H9 (cell line): ENCODE results near the gene RRBP1. TPM values are rescaled to one million over a fixed set of nuclear protein-coding genes. Genes with fewer than 3 reads are reported as not detected.

Experiments used
- DNase-seq: peaks from one replicate; pipeline ENCODE4 v3.0.0-alpha.2; 2017
- H2AFZ ChIP-seq: one replicate; pipeline ENCODE4 v1.6.1; 2013; ENCODE audit warnings: mild to moderate bottlenecking, low read length, control low read depth, moderate library complexity
- H2AK5ac ChIP-seq: 2 replicates; pipeline ENCODE4 v1.6.1; 2013; ENCODE audit warnings: low read length, control low read depth, mixed read lengths; ENCODE audit not compliant: insufficient read length
- H2BK120ac ChIP-seq: one replicate; pipeline ENCODE4 v1.6.1; 2013; ENCODE audit warnings: low read depth, mild to moderate bottlenecking, low read length, control low read depth, inconsistent platforms; ENCODE audit not compliant: poor library complexity, severe bottlenecking
- H2BK12ac ChIP-seq: 2 replicates; pipeline ENCODE4 v1.6.1; 2013; ENCODE audit warnings: low read length, control low read depth, mixed read lengths, low read depth; ENCODE audit not compliant: insufficient read length
- H2BK15ac ChIP-seq: 2 replicates; pipeline ENCODE4 v1.6.1; 2013; ENCODE audit warnings: low read depth, low read length, control low read depth
- H2BK20ac ChIP-seq: one replicate; pipeline ENCODE4 v1.6.1; 2013; ENCODE audit warnings: low read depth, mild to moderate bottlenecking, low read length, control low read depth, inconsistent platforms; ENCODE audit not compliant: poor library complexity, severe bottlenecking
- H2BK5ac ChIP-seq: 2 replicates; pipeline ENCODE4 v1.6.1; 2013; ENCODE audit warnings: low read length, control low read depth, mixed read lengths; ENCODE audit not compliant: insufficient read length
- H3K14ac ChIP-seq: 2 replicates; pipeline ENCODE4 v1.6.1; 2013; ENCODE audit warnings: low read length, control low read depth; ENCODE audit not compliant: insufficient read depth
- H3K18ac ChIP-seq: 2 replicates; pipeline ENCODE4 v1.6.1; 2013; ENCODE audit warnings: low read depth, mild to moderate bottlenecking, mixed read lengths, low read length, control low read depth; ENCODE audit not compliant: insufficient read length
- H3K23ac ChIP-seq: 2 replicates; pipeline ENCODE4 v1.6.1; 2013; ENCODE audit warnings: low read length, control low read depth, mixed read lengths, low read depth; ENCODE audit not compliant: insufficient read length
- H3K23me2 ChIP-seq: 2 replicates; pipeline ENCODE4 v1.6.1; 2013; ENCODE audit warnings: low read depth, mild to moderate bottlenecking, mixed read lengths, low read length, control low read depth; ENCODE audit not compliant: insufficient read length, poor library complexity, severe bottlenecking
- H3K27ac ChIP-seq: 2 replicates; pipeline ENCODE4 v1.5.1; 2013; ENCODE audit warnings: low read length, control low read depth, mixed read lengths, low read depth; ENCODE audit not compliant: insufficient read length
- H3K27me3 ChIP-seq: 2 replicates; pipeline ENCODE4 v1.6.1; 2013; ENCODE audit warnings: low read length, control low read depth, inconsistent platforms; ENCODE audit not compliant: insufficient read depth
- H3K4ac ChIP-seq: 2 replicates; pipeline ENCODE4 v1.6.1; 2013; ENCODE audit warnings: low read depth, mild to moderate bottlenecking, control low read depth, inconsistent platforms, low read length, moderate library complexity
- H3K4me1 ChIP-seq: 2 replicates; pipeline ENCODE4 v1.6.1; 2013; ENCODE audit warnings: low read length, control low read depth, inconsistent platforms; ENCODE audit not compliant: insufficient read depth
- H3K4me2 ChIP-seq: 2 replicates; pipeline ENCODE4 v1.6.1; 2013; ENCODE audit warnings: low read length, control low read depth, mixed read lengths; ENCODE audit not compliant: insufficient read length, insufficient read depth
- H3K56ac ChIP-seq: 2 replicates; pipeline ENCODE4 v1.6.1; 2013; ENCODE audit warnings: low read depth, mild to moderate bottlenecking, mixed read lengths, low read length, control low read depth; ENCODE audit not compliant: insufficient read length
- H3K79me1 ChIP-seq: 2 replicates; pipeline ENCODE4 v1.6.1; 2013; ENCODE audit warnings: low read depth, mild to moderate bottlenecking, moderate library complexity, low read length, control low read depth, inconsistent platforms; ENCODE audit not compliant: insufficient read depth, poor library complexity, severe bottlenecking
- H3K79me2 ChIP-seq: 2 replicates; pipeline ENCODE4 v1.6.1; 2013; ENCODE audit warnings: low read length, control low read depth, inconsistent platforms; ENCODE audit not compliant: insufficient read depth
- H3K9ac ChIP-seq: 2 replicates; pipeline ENCODE4 v1.6.1; 2013; ENCODE audit warnings: low read length, control low read depth, mixed read lengths; ENCODE audit not compliant: insufficient read length; ENCODE audit errors: extremely low read depth
- H3K9me3 ChIP-seq: one replicate; pipeline ENCODE4 v1.6.1; 2013; ENCODE audit warnings: low read depth, low read length, inconsistent platforms; ENCODE audit not compliant: control insufficient read depth
- H3T11ph ChIP-seq: one replicate; pipeline ENCODE4 v1.6.1; 2013; ENCODE audit warnings: mild to moderate bottlenecking, low read length, control low read depth, inconsistent platforms
- H4K20me1 ChIP-seq: one replicate; pipeline ENCODE4 v1.6.1; 2013; ENCODE audit not compliant: control insufficient read depth, insufficient read length, insufficient read depth
- H4K5ac ChIP-seq: 2 replicates; pipeline ENCODE4 v1.6.1; 2013; ENCODE audit warnings: low read depth, mild to moderate bottlenecking, mixed read lengths, low read length, control low read depth; ENCODE audit not compliant: insufficient read length
- H4K8ac ChIP-seq: replicated peaks from 2 replicates; pipeline ENCODE4 v1.6.1; 2013; ENCODE audit warnings: low read length, control low read depth, mixed read lengths, low read depth; ENCODE audit not compliant: insufficient read length
- H4K91ac ChIP-seq: 2 replicates; pipeline ENCODE4 v1.6.1; 2013; ENCODE audit warnings: low read depth, mild to moderate bottlenecking, moderate library complexity, mixed read lengths, low read length, control low read depth; ENCODE audit not compliant: insufficient read length
- H3K27ac Mint-ChIP-seq, 3 experiments: 2 replicates in 2 of 3; 3 replicates in 1 of 3; pipeline ENCODE4 v1.8.0; 2020 to 2021; ENCODE audit warnings: mixed read lengths in 3 of 3, mild to moderate bottlenecking in 1 of 3, moderate library complexity in 1 of 3
- H3K27me3 Mint-ChIP-seq: 2 replicates; pipeline ENCODE4 v1.8.0; 2021; ENCODE audit warnings: low read depth, mild to moderate bottlenecking, moderate library complexity, mixed read lengths
- H3K36me3 Mint-ChIP-seq, 3 experiments: 2 replicates in 2 of 3; 3 replicates in 1 of 3; pipeline ENCODE4 v1.8.0; 2020 to 2021; ENCODE audit warnings: low read depth in 3 of 3, mixed read lengths in 3 of 3; ENCODE audit not compliant: insufficient read depth in 1 of 3
- H3K4me1 Mint-ChIP-seq, 2 experiments: 2 replicates each; pipeline ENCODE4 v1.8.0; 2020; ENCODE audit warnings: mixed read lengths in 2 of 2
- H3K4me3 Mint-ChIP-seq, 2 experiments: 2 replicates in 1 of 2; 3 replicates in 1 of 2; pipeline ENCODE4 v1.8.0; 2020 to 2021; ENCODE audit warnings: mild to moderate bottlenecking in 2 of 2, mixed read lengths in 2 of 2, moderate library complexity in 1 of 2
- H3K9me3 Mint-ChIP-seq, 2 experiments: 2 replicates in 1 of 2; 3 replicates in 1 of 2; pipeline ENCODE4 v1.8.0; 2020; ENCODE audit warnings: mild to moderate bottlenecking in 2 of 2, mixed read lengths in 2 of 2, moderate library complexity in 1 of 2
- WGBS: extraction: QIAGEN DNeasy Blood & Tissue Kit; methylation state at CpG from one replicate; pipeline ENCODE4 v1.1.7; 2013; ENCODE audit warnings: missing lambda C conversion rate, low lambda C conversion rate, mixed read lengths; ENCODE audit not compliant: insufficient read length; ENCODE audit errors: extremely low coverage; 5-methylcytosine and 5-hydroxymethylcytosine counted together
- total RNA-seq: library from RNA; stranded (reverse); gene quantifications from 2 replicates; pipeline ENCODE4 v1.2.1, GENCODE V29; 2021
- TF ChIP-seq, protein P1 (sequence below): fragments of 200-600 bp; sonication (generic); conservative IDR thresholded peaks from 3 replicates; pipeline ENCODE4 v1.8.0; 2021; ENCODE audit warnings: antibody characterized with exemption, mild to moderate bottlenecking

The RRBP1 gene
- total RNA-seq, 1 experiment from 2014 or later = 97.8 TPM

DNA sequence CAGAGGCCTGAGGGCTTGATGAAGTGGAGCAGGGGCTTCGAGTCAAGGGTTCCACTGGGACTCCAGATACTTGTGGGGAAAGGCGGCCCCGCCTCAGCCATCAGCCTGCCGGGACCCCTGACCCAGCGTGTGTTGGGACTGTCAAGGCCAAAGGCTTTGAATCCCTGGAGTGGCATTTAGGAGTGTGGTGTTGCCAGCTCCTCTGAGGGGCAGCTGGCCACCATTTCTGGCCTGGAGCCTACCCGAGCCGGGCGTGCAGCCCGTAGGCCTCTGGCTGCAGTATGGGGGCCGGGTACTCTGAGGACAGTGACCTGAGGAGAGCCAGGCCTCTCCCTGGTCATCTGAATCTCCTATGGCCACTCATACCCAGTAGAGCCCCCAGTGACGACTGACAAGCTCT lies 40.0 kb downstream of the RRBP1 start:
- peaks cover 11 to 24% of the 10 kb centered on the region in 2 experiments for H3K4me1 Mint-ChIP-seq
- no peak overlapping the region for H3K18ac ChIP-seq
- no peak overlapping the region for H4K91ac ChIP-seq
- H2BK12ac ChIP-seq = no peak overlapping the region
- H3K9me3 ChIP-seq = no peaks in the 10 kb centered on the region
- H3K4ac ChIP-seq = no peak overlapping the region
- H3K27me3 Mint-ChIP-seq = no peaks in the 10 kb centered on the region
- H3K14ac ChIP-seq = no peak overlapping the region
- no peak overlapping the region for H3K4me2 ChIP-seq
- no peak overlapping the region for H2BK120ac ChIP-seq
- no peak for DNase-seq
- TF ChIP-seq, protein P1, sequence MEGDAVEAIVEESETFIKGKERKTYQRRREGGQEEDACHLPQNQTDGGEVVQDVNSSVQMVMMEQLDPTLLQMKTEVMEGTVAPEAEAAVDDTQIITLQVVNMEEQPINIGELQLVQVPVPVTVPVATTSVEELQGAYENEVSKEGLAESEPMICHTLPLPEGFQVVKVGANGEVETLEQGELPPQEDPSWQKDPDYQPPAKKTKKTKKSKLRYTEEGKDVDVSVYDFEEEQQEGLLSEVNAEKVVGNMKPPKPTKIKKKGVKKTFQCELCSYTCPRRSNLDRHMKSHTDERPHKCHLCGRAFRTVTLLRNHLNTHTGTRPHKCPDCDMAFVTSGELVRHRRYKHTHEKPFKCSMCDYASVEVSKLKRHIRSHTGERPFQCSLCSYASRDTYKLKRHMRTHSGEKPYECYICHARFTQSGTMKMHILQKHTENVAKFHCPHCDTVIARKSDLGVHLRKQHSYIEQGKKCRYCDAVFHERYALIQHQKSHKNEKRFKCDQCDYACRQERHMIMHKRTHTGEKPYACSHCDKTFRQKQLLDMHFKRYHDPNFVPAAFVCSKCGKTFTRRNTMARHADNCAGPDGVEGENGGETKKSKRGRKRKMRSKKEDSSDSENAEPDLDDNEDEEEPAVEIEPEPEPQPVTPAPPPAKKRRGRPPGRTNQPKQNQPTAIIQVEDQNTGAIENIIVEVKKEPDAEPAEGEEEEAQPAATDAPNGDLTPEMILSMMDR = no peak
- peak overlapping the region in 1 of 3 experiments; percentile 76; a peak in 1 of 7 replicates for H3K27ac Mint-ChIP-seq
- H3K23me2 ChIP-seq = no peaks in the 10 kb centered on the region
- no peak overlapping the region for H2BK20ac ChIP-seq
- no peak overlapping the region for H2AFZ ChIP-seq
- H4K20me1 ChIP-seq = no peaks in the 10 kb centered on the region
- H4K5ac ChIP-seq = no peak overlapping the region
- H3K36me3 Mint-ChIP-seq = peaks cover 16 to 20% (median 17%) of the 10 kb centered on the region in 3 experiments; a peak in 6 of 7 replicates
- H2BK5ac ChIP-seq = no peak overlapping the region
- H3K4me1 ChIP-seq = no peaks in the 10 kb centered on the region
- H3K9ac ChIP-seq = no peak overlapping the region
- H3K4me3 Mint-ChIP-seq = no peak overlapping the region
- H3K79me1 ChIP-seq = peaks cover 7% of the 10 kb centered on the region
- H3K56ac ChIP-seq = no peak overlapping the region
- no CpG with 5 or more reads among the region's 11 CpGs for WGBS
- no peak overlapping the region for H3K23ac ChIP-seq
- H3K27me3 ChIP-seq = no peaks in the 10 kb centered on the region
- no peaks in the 10 kb centered on the region for H3K9me3 Mint-ChIP-seq
- H2AK5ac ChIP-seq = no peak overlapping the region
- no peak overlapping the region for H2BK15ac ChIP-seq
- H3K27ac ChIP-seq = no peak overlapping the region
- no peak overlapping the region for H4K8ac ChIP-seq
- peaks cover 9% of the 10 kb centered on the region; the same call in 1 of the 2 replicates for H3K79me2 ChIP-seq
- no peak overlapping the region for H3T11ph ChIP-seq
